Measurements from ENCODE around the gene ARMH4.
"Not testable (repeated sequence)": the region's sequence is repeated elsewhere in the genome, so short reads cannot be mapped to it uniquely, and the experiment has no call there.

ARMH4 gene

DNA sequence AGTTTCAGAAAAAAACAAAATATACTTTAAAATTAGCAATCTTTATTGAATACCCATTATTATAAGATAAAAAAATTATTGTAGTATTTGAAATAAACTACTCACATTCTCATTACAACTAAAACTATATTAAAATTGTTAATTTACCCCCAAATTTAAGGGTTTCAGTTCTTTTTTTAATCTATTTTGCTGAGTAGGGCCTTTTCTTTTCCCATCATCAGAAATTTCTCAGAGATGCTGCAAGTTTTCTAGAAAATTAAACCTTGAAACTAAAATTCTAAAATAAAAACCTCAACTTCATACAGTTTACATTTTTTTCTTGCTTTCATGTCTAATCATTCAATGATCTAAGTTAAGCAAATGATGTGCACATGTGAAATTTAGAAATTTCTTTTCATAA, 10.1 kb downstream of the ARMH4 start:
- no peak for DNase-seq

- no peak for DNase-seq
These were observed 13.1 kb downstream of the ARMH4 start for GRCh38 chr14:58138714-58139482.

GRCh38 chr14:58138031-58138713, 13.8 kb downstream of the ARMH4 start:
- DNase-seq, result no peak

DNA sequence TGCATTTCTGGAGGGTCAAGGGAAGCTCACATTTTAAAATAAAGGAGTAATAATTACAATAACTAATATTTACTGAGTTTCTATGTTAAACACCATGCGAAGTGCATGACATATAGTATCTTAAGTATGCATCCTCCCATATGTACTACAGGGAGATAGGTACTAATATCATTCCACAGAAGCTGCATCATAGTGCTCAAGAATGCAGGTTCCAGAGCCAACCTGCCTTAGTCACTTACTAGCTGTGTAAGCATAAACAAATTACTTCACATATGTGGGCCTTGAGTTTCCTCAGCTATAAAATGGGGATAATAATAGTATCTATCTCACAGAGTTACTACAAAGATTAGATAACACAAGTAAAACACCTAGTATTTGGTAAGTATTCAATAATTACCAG, 18.3 kb downstream of the ARMH4 start:
- peak; percentile 76 for DNase-seq

- DNase-seq, result peak; percentile 17
These were observed 20.6 kb downstream of the ARMH4 start for GRCh38 chr14:58131386-58131785.

- no peak for DNase-seq
These were observed 21.8 kb downstream of the ARMH4 start for GRCh38 chr14:58130116-58130782.

DNA sequence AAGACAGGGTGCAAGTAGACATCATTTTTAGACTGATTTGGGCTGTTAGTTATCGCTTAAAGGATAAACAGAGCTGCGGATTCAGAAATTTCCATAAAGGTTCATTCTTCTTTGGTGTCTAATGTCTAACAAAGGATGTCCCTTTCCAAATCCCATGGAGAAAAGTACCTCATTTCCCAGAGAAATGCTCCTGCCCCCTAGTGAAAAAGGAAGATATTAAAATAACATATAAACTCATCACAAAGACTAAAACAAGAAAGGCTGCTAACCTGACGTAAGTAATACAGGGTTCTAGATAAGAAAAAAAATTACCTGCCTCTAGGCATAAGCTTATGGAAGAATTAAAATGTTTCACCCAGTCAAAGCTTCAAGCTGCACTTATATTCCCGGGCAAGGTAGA, 22.8 kb downstream of the ARMH4 start:
- DNase-seq, result no peak

DNA sequence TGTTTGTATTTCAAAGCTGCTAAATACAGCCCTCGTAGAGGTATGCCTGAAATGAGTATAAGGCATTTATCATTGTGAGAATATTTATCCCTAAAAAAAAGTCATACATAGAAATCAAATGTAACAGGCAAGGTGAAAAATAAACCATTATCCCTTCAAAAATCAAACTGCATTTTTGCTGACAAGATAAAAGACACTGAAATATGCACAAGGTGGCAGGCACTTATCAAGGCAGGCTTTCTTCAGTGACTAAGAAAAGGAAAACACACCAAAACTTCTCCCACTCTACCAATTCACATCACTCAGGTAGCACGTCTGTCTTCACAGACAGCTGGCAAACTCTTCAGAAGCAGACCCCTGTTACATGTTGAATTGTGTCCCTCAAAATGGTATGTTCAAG, 23.6 kb downstream of the ARMH4 start:
- DNase-seq, result no peak

- DNase-seq, result not testable (repeated sequence)
These were observed 29.5 kb downstream of the ARMH4 start for GRCh38 chr14:58122546-58122945.

- DNase-seq, result no peak
These were observed 30.4 kb downstream of the ARMH4 start for GRCh38 chr14:58121530-58122186.

GRCh38 chr14:58119381-58119780, 32.6 kb downstream of the ARMH4 start:
- no peak for DNase-seq

DNA sequence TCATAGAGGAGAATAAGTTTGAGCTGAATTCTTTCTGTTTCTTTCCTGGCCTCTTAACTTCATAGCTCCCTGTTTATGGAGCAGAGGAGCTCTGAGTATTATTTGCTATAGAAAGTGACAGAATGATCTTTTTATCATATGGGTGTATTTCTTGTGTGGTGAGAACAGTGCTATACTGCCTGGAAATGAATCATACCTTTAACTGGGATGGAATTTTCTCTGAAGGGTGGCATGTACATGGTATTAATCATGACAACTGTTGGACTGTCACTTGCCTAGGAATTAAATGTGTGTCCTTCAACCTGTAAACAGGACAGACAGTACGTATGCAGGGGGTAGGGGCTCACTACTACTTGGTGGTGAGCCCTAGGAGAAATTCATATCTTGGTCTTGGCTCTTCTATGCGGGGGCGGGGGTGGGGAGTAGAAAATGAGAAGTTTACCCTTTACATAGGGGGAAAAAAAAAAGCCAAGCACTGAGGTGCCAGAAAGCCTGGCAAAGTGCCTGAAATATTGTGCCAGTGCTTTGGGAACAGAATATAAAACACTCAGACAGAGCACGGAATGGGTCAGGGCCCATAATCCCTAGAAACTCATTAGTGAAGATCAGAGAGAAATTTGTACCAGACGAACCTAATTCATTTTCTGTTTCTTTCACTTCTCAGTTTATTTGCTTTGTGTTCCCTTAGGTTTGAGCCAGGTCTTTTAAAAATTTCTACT, 33.8 kb downstream of the ARMH4 start:
- peak; percentile 10 for DNase-seq

DNA sequence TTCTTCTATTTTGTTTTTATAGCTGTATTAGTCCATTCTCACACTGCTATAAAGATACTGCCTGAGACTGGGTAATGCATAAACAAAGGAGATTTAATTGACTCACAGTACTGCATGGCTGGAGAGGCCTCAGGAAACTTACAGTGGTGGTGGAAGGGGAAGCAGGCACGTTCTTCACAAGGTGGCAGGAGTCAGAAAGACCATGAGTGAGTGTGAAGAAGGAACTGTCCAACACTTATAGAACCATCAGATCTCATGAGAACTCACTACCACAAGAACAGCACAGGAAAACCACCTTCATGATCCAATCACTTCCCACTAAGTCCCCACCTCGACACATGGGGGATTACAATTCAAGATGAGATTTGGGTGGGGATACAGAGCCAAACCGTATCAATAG, 42.3 kb downstream of the ARMH4 start:
- no peak for DNase-seq

DNA sequence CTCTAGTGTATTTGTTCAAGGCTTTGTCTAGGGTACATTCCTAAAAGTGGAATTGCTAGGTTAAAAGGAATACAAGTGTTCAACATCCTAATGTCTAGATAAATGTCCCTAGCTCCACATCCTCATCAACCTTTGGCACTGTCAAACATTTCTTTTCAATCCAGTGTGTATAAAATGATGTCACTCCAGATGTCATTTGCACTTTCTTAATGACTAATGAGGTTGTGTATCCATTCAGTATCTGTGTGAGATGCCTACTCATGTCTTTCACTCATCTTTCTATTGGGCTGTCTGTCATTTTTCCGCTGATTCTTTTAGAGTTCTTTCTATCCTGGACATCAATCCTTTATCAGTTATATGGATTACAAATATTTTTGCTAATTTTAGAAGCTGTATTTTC, 43.3 kb downstream of the ARMH4 start:
- DNase-seq, result no peak

GRCh38 chr14:58107947-58108552, 44.0 kb downstream of the ARMH4 start:
- DNase-seq, result peak; percentile 58

DNA sequence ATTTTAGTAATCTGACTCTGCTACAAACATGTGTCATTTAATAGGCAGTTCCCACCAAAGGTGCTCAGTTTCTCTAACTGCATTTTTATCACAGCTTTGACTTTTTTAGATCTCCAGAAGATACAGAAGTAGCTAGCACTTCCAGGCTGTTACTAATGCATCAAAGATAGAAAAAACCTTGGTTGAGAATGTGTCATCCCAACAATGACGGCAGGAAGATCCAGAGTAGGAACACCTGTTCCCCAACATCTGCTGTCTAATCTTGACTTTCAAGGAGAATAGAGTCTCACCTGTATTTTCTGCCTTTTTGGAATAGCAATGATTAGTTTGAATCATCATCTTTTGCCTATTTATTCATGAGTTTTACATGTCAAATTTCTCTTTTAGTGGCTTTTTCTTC, 45.0 kb downstream of the ARMH4 start:
- DNase-seq, result no peak

DNA sequence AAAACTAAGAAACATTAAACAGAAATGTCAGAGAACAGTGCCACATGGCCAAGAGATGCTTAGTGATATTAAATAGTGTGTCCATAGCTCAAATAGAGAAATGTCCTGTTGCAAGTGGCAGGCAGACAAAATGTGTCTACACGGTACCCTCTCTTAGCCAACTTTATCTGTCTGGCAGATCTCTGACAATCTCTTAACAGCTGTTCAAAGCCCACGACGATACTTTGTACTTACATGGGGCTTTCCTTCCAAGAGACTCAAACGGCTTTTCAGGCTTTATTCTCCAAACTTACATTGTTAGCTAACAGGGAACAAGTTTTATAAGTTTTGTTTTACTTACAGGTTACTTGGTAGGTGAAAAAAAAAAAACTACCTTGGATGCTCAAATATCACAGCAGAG, 45.6 kb downstream of the ARMH4 start:
- DNase-seq, result no peak

- DNase-seq, result peak; percentile 58
These were observed 47.2 kb downstream of the ARMH4 start for GRCh38 chr14:58104808-58105207.

DNA sequence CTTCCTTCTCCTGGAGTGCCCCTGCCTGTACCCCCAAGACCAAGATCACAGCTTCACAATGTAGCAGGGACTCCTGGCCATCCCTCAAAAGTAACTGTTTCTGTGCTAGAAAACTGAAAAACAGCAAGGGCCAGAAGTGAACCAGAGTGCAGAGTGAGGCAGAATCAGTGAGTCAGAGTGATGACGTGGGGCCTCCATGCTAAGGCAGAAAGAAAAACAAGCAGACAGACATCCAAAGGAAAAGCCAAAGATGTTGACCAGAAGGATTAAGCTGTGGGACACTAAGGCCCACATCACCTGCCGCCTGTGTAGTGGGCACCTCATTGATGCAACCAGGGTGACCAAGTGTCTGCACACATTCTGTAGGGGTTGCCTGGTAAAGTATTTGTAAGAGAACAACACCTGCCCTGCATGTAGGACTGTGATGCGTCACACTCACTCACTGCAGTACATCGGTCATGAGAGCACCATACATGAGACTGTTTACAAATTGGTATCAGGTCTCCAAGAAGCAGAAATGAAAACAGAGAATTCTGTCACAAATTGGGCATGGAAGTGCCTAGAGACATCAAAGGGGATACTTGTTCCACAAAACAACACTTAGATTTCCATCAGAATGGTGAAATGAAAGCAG, 51.2 kb downstream of the ARMH4 start:
- DNase-seq, result peak; percentile 65

GRCh38 chr14:58099682-58100081, 52.3 kb downstream of the ARMH4 start:
- DNase-seq, result no peak

- DNase-seq, result no peak
These were observed 53.5 kb downstream of the ARMH4 start for GRCh38 chr14:58098507-58098906.

- DNase-seq, result no peak
These were observed 55.3 kb downstream of the ARMH4 start for GRCh38 chr14:58096731-58097130.

Data from EL (cell line).